Urinary bladder (tissue), 4 donors: ENCODE measurements around the gene TEX51. TPM values are rescaled to one million over a fixed set of nuclear protein-coding genes. Genes with fewer than 3 reads are reported as not detected.

ENCODE experiments used
- DNase-seq: peaks from one replicate; pipeline ENCODE4 v3.0.0-alpha.2; 2015; ENCODE audit errors: extremely low spot score
- H3K27ac ChIP-seq: one replicate; pipeline ENCODE4 v1.5.1; 2013; ENCODE audit warnings: low read depth, mild to moderate bottlenecking, moderate library complexity
- H3K36me3 ChIP-seq: one replicate; pipeline ENCODE4 v1.6.1; 2013; ENCODE audit warnings: mild to moderate bottlenecking, moderate library complexity; ENCODE audit not compliant: insufficient read depth
- H3K4me1 ChIP-seq: one replicate; pipeline ENCODE4 v1.6.1; 2013; ENCODE audit warnings: mild to moderate bottlenecking, moderate library complexity; ENCODE audit not compliant: insufficient read depth
- H3K4me3 ChIP-seq: one replicate; pipeline ENCODE4 v1.5.1; 2013; ENCODE audit warnings: low read depth, low read length
- WGBS: extraction: QIAGEN DNeasy Blood & Tissue Kit; methylation state at CpG from one replicate; pipeline ENCODE4 v1.1.7; 2013; 5-methylcytosine and 5-hydroxymethylcytosine counted together
- polyA plus RNA-seq: library from polyadenylated mRNA; stranded (reverse); fragments of 200-250 nt; gene quantifications from one replicate; pipeline ENCODE4 v1.2.3, GENCODE V29; 2013
- total RNA-seq: library from RNA; depleted of rRNA; stranded (reverse); fragments of >200 nt; gene quantifications from one replicate; pipeline ENCODE4 v1.2.3, GENCODE V29; 2014
- donor health status: healthy with polysubstance abuse.
- donor health status: healthy.

The TEX51 gene
- total and polyA plus RNA-seq, 2 donors: not detected

GRCh38 chr2:126949775-126950174, 51.1 kb downstream of the TEX51 start:
- no peaks in the 10 kb centered on the region for H3K4me1 ChIP-seq
- H3K36me3 ChIP-seq: no peaks in the 10 kb centered on the region
- no peak overlapping the region for H3K27ac ChIP-seq
- DNase-seq: no peak
- no peak overlapping the region for H3K4me3 ChIP-seq
- 91% methylated on average over 9 of the region's 9 CpGs for WGBS

GRCh38 chr2:126950504-126950903, 51.8 kb downstream of the TEX51 start:
- H3K27ac ChIP-seq: no peak overlapping the region
- no peaks in the 10 kb centered on the region for H3K36me3 ChIP-seq
- 52% methylated on average over 3 of the region's 3 CpGs for WGBS
- H3K4me3 ChIP-seq: no peak overlapping the region
- no peaks in the 10 kb centered on the region for H3K4me1 ChIP-seq
- DNase-seq: no peak

Other genes starting within 250 kb of the TEX51 start
- gene GYPC, start 242.7 kb upstream of the TEX51 start, total RNA-seq: 65.2 TPM
- gene GYPC, start 242.7 kb upstream of the TEX51 start, polyA plus RNA-seq: 138 TPM
- 72.9 TPM for gene BIN1, start 208.3 kb downstream of the TEX51 start, total RNA-seq
- 149 TPM for gene BIN1, start 208.3 kb downstream of the TEX51 start, polyA plus RNA-seq